DOHH2 (cell line): ENCODE results near the gene BHLHA9.

Experiments used
- CTCF ChIP-seq: fragments of 200-600 bp; sonication (generic); IDR thresholded peaks from one replicate; pipeline ENCODE4 v1.5.1; 2014; ENCODE audit warnings: antibody characterized with exemption, mild to moderate bottlenecking, low read depth, low read length; ENCODE audit not compliant: poor library complexity, severe bottlenecking
- EZH2phosphoT487 ChIP-seq: fragments of 200-600 bp; sonication (generic); IDR thresholded peaks from 2 replicates; pipeline ENCODE4 v1.6.1; 2017; ENCODE audit warnings: borderline replicate concordance, mild to moderate bottlenecking, antibody characterized with exemption, low read length, moderate library complexity, mixed read lengths

GRCh38 chr17:1256699-1257098 is 13.5 kb upstream of the BHLHA9 start:
- TF ChIP-seq EZH2phosphoT487 (no peak), CTCF (no peak)
